Effector memory CD4-positive, alpha-beta T cell (primary cell): ENCODE measurements around the gene DDX41.
"Not testable (repeated sequence)": the region's sequence is repeated elsewhere in the genome, so short reads cannot be mapped to it uniquely, and the experiment has no call there.

Experiments
- DNase-seq, 3 donors: peaks; one replicate each; pipeline ENCODE4 v3.0.0-alpha.2; 2020
- H3K27ac ChIP-seq: 2 replicates; pipeline ENCODE4 v1.7.0; 2013; ENCODE audit warnings: mild to moderate bottlenecking, low read length, moderate library complexity; ENCODE audit not compliant: insufficient read depth, poor library complexity, severe bottlenecking
- H3K27me3 ChIP-seq: replicated peaks from 2 replicates; pipeline ENCODE4 v1.7.0; 2013; ENCODE audit warnings: mild to moderate bottlenecking, low read length; ENCODE audit not compliant: insufficient read depth, control insufficient read depth, poor library complexity, severe bottlenecking
- H3K36me3 ChIP-seq: 2 replicates; pipeline ENCODE4 v1.7.0; 2013; ENCODE audit warnings: mild to moderate bottlenecking, low read length, moderate library complexity; ENCODE audit not compliant: control insufficient read depth, insufficient read depth
- H3K4me1 ChIP-seq: 2 replicates; pipeline ENCODE4 v1.7.0; 2013; ENCODE audit warnings: low read length, mild to moderate bottlenecking; ENCODE audit not compliant: control insufficient read depth, insufficient read depth, poor library complexity, severe bottlenecking
- H3K4me3 ChIP-seq: 2 replicates; pipeline ENCODE4 v1.7.0; 2013; ENCODE audit warnings: low read length, low read depth, mild to moderate bottlenecking; ENCODE audit not compliant: insufficient read depth, poor library complexity, severe bottlenecking
- H3K9me3 ChIP-seq: 2 replicates; pipeline ENCODE4 v1.7.0; 2013; ENCODE audit warnings: mild to moderate bottlenecking, low read length, moderate library complexity; ENCODE audit not compliant: control insufficient read depth

The DDX41 gene

DNA sequence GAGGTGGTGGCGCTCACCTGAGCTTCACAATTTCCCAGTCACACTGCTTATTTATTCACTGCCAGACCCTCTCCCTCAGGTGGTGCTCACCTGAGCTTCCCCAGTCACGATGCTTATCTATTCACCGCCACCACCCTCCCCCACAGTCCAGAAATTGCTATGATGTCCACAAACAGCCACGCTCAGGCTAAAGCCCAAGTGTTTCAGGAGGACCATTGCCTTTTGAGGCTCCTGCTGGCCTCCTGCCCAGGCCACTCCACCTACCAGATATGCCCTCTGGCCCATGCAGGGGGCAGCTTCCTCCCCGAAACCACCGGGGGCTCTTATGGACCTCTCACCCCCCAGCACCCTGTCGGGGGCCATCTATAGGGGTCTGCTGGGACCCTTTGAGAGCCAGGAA is 23.9 kb downstream of the DDX41 start:
- H3K27me3 ChIP-seq, result no peaks in the 10 kb centered on the region
- no peak overlapping the region for H3K27ac ChIP-seq
- no peaks in the 10 kb centered on the region for H3K9me3 ChIP-seq
- DNase-seq, result no peak
- peaks cover 13% of the 10 kb centered on the region for H3K4me1 ChIP-seq
- no peak overlapping the region for H3K4me3 ChIP-seq
- no peaks in the 10 kb centered on the region for H3K36me3 ChIP-seq

DNA sequence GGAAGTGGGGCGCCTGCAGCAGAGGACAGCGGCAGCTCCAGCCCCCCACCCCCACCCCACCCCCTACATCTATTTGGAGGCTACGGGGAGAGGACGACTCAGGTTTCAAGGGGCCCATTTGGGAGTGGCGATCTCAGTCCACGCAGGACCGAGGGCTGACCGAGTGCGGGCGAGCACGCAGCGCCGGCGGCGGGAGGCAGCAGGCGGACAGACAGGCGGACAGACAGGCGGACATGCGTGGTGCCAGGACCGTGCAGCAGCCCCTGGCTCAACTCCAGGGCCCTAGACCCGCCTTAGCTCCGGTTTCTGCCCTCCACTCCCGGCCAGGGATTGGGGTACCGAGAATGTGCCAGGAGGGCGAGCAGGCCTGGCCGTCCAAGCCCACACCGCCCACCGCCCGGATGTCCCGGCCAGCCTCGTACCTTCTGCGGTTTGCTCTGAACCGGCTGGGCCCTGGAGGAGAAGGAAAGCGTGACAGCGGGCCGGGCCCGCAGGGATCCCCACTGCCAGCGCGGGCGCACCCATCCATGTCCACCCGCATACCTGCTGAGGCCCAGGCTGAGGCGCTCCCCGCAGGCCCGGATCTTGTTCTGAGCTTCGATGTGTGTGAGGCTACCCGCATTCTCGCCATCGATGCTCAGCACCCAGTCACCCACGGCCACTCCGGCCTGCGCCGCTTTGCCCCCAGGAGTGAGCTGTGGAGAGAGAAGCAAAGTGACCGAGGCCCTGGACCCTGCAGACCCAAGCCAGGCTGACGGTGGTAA is 24.6 kb downstream of the DDX41 start:
- H3K4me3 ChIP-seq, result no peak overlapping the region
- no peak for DNase-seq
- peaks cover 7% of the 10 kb centered on the region for H3K4me1 ChIP-seq
- no peak overlapping the region for H3K27ac ChIP-seq
- H3K36me3 ChIP-seq, result no peaks in the 10 kb centered on the region
- H3K9me3 ChIP-seq, result no peaks in the 10 kb centered on the region
- no peaks in the 10 kb centered on the region for H3K27me3 ChIP-seq

DNA sequence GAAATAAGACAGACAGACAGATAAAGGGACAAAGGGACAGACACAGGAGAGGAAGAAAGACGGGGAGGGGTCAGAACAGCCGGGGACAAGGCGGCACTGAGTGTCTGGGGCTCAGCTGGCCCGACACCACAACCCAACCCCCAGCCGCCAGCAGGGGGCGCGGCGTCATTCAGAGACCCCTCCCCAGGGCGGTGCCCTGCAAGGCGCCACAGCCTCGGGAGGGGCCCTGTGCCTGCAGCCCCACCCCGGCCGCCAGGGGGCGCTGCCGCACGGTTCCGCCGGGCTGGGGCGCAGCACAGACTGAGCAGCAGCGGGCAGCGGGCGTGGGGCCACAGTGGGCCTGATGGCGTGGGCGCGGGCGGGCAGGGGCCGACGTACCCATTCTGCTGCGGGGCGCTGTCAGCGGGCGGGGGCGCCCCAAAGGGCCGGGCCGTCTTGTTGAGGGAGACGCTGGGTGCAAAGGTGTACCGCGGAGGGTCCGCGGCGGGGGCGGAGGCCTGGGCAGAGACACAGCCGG is 25.3 kb downstream of the DDX41 start:
- no peak for DNase-seq
- no peaks in the 10 kb centered on the region for H3K9me3 ChIP-seq
- H3K27me3 ChIP-seq, result no peaks in the 10 kb centered on the region
- no peaks in the 10 kb centered on the region for H3K36me3 ChIP-seq
- H3K27ac ChIP-seq, result no peak overlapping the region
- peaks cover 1% of the 10 kb centered on the region for H3K4me1 ChIP-seq
- H3K4me3 ChIP-seq, result no peak overlapping the region

DNA sequence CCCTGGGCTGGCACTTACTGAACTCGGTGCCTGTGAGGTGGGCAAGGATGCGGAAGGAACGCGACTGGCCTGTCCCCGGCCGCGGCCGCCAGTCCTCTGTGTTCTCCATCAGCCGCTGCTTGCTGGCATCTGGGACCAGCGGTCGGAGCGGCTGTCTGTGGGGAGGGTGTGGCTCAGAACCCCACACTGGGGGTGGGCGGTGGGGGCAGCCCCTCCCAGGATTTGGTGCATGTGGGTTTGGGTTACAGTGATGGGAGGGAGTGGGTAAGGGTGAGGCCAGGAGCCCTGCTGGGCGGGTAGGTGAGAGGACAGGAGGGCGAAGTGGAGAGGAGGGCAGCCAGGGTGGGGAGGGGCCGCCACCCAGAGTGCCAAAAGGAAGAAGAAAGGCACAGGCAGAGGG is 25.8 kb downstream of the DDX41 start:
- H3K36me3 ChIP-seq, result no peaks in the 10 kb centered on the region
- H3K4me1 ChIP-seq, result no peaks in the 10 kb centered on the region
- no peak overlapping the region for H3K4me3 ChIP-seq
- no peaks in the 10 kb centered on the region for H3K27me3 ChIP-seq
- H3K27ac ChIP-seq, result no peak overlapping the region
- no peak for DNase-seq
- H3K9me3 ChIP-seq, result no peaks in the 10 kb centered on the region

DNA sequence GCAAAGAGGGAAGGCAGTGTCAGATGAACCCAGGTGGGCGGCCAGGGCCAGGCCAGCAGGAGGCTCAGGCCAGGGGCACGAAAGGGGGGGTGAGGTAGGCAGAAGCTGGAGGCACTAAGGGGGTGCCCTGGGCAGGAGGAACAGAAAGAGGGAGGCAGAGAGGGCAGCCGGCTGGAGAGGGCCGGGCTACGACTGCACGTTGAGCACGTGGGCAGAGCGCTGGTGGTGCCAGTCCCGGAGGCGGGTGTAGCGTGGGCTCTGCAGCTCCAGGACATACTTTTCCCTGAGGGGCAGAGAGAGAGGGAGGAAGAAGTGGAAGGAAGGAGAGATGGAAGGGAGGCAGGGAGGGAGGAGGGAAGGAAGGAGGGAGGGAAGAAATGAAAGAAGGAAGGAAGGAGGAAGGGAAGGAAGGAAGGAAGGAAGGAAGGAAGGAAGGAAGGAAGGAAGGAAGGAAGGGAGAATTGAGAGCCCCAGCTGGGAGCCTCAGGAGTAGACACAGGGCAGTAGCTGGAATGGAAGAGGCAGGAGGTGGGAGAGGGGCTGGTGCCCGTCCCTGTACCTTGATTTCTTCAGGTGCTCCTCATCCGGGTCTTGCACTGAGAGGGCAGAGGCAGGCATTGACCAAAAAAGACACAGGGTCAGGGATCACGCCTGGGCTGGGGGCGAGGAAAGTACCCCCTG is 26.3 kb downstream of the DDX41 start:
- Histone ChIP-seq H3K4me1 (no peaks in the 10 kb centered on the region), H3K9me3 (no peaks in the 10 kb centered on the region), H3K4me3 (no peak overlapping the region), H3K27ac (no peak overlapping the region), H3K27me3 (no peaks in the 10 kb centered on the region), H3K36me3 (no peaks in the 10 kb centered on the region)
- DNase-seq, result no peak

DNA sequence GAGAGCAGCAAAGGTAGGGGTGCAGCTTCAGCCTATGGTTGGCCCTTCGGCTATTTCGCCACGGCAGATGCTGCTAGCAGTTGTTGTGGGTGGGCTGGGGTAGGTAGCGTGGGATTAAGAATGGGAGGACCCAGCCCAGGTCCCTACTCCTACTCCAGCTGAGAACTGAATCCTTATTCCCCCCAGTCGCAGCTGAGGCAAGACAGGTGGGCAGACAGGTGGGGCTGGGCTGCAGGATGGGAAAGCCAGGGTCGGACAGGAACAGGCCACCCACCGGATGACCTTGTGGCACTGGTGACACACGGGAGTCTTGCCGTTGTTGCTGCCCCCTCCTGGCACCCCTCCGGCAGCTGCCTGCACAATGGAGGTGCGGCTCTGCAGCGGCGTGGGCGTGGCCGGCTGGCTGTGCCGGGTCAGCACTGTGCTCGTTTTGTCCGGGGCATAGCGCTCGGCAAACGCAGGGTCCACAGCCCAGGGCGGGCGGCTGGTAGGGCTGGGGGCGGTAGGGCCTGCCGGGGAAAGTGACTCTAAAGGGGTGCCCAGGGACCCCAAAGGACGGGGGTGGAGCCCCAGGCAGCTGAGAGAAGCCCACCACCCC is 27.5 kb downstream of the DDX41 start:
- no peaks in the 10 kb centered on the region for H3K4me1 ChIP-seq
- no peaks in the 10 kb centered on the region for H3K36me3 ChIP-seq
- no peaks in the 10 kb centered on the region for H3K27me3 ChIP-seq
- no peak overlapping the region for H3K4me3 ChIP-seq
- H3K9me3 ChIP-seq, result no peaks in the 10 kb centered on the region
- no peak for DNase-seq
- no peak overlapping the region for H3K27ac ChIP-seq

DNA sequence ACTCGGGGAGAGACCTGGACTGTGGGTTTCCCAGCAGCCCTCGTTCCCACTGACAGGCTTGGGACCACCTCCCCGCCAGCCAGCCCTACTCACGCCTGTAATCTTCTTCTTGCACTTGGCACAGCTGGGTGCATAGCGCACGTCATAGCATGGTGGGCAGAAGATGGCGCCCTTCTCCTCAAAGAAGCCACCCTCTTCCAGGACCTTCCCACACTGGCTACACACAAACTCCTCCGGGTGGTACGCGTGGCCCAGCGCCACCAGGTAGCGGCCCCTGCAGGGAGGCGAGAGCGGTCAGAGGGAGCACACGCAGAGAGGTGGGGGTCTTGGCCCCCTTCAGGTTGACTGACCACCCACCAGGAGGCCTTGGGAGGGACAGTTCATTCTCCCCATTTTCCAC is 28.8 kb downstream of the DDX41 start:
- Histone ChIP-seq H3K36me3 (no peaks in the 10 kb centered on the region), H3K4me3 (no peak overlapping the region), H3K9me3 (no peaks in the 10 kb centered on the region), H3K27me3 (no peaks in the 10 kb centered on the region), H3K27ac (no peak overlapping the region), H3K4me1 (no peaks in the 10 kb centered on the region)
- no peak for DNase-seq

DNA sequence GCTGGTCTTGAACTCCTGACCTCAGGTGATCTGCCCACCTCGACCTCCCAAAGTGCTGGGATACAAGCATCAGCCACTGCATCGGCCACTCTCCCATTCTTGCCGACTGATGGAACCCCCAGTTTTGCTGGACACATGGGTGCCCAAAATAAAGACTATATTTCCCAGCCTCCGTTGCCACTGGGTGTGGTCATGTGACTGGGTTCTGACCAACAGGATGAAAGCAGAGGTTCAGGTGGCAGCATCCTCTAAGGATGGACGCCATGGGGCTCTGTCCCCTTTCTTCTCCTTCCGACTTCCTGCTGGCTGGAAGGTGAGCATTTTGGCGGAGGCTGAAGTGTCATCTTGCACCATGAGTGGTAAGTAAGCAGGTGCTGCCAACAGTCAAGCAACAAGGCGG is 29.6 kb downstream of the DDX41 start:
- no peak for DNase-seq
- H3K4me1 ChIP-seq, result no peaks in the 10 kb centered on the region
- no peak overlapping the region for H3K27ac ChIP-seq
- H3K27me3 ChIP-seq, result no peaks in the 10 kb centered on the region
- H3K9me3 ChIP-seq, result no peaks in the 10 kb centered on the region
- no peaks in the 10 kb centered on the region for H3K36me3 ChIP-seq
- no peak overlapping the region for H3K4me3 ChIP-seq

DNA sequence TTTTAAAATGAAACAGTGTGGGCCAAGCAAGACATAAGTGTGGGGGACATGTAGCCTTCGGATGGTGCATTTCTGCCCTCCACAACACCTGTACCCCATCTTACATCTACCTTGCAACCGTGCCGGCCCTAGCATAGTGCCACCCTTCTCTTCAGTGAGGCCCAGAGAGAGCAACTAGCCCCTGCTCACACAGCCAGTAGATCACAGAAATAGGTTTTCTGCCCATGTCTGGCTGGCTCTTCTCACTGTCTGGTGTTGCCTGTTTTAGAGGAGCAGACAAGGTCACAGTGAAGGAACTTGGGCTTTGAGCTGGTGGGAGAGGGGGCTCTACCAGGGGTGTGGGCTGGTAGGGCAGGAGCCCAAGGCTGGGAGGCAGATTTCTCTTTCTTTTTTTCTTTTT is 30.5 kb downstream of the DDX41 start:
- H3K9me3 ChIP-seq, result no peaks in the 10 kb centered on the region
- H3K4me3 ChIP-seq, result no peak overlapping the region
- H3K27ac ChIP-seq, result no peak overlapping the region
- no peak for DNase-seq
- no peaks in the 10 kb centered on the region for H3K27me3 ChIP-seq
- no peaks in the 10 kb centered on the region for H3K36me3 ChIP-seq
- no peaks in the 10 kb centered on the region for H3K4me1 ChIP-seq

DNA sequence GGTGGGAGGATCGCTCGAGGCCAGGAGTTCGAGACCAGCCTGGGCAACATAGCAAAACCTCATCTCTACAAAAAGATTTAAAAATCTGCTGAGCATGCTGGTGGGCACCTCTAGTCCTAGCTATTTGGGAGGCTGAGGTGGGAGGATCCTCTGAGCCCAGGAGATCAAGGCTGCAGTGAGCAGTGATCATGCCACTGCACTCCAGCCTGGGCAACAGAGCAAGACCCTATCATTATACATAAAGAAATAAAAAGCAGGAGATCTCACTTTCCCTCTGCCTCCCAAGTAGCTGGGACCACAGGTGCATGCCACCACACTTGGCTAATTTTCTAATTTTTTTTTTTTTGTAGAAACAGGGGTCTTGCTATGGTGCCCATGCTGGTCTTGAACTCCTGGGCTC is 31.0 kb downstream of the DDX41 start:
- H3K27ac ChIP-seq, H3K27me3 ChIP-seq, H3K4me1 ChIP-seq, H3K9me3 ChIP-seq, H3K36me3 ChIP-seq, DNase-seq, H3K4me3 ChIP-seq: not testable (repeated sequence)
